ENCODE results near the gene CAPG.
"Not testable (repeated sequence)": the region's sequence is repeated elsewhere in the genome, so short reads cannot be mapped to it uniquely, and the experiment has no call there.

The CAPG gene

DNA sequence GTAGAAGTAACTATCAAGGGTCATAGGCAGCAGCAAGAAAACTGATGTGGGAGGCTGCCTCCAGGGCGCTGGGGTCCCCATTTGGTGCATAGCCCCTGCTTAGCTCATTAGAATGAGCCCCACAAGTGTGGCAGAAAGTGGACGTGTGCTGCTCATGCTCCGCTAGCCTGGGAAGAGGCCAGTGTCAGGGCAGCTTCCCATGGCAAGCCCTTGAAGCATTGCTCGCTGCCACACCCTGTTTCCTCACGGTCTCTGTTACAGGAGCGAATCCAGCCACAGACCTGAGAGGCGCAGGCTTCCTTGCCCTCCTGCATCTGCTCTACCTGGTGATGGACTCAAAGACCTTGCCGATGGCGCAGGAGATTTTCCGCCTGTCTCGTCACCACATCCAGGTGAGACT is 33.1 kb downstream of the CAPG start:
- Histone ChIP-seq H3K27ac (ENCODE audit: low read depth, low read length) (no peak overlapping the region), H3K9ac (ENCODE audit: low read length) (no peak overlapping the region), H3K4me1 (ENCODE audit: control insufficient read depth, insufficient read depth, low read length) (no peaks in the 10 kb centered on the region), H3K27me3 (ENCODE audit: control insufficient read depth, insufficient read depth, low read length) (no peaks in the 10 kb centered on the region), H3K36me3 (ENCODE audit: control insufficient read depth, insufficient read depth, low read length) (peaks cover 2% of the 10 kb centered on the region), H3K4me3 (ENCODE audit: low read length) (no peak overlapping the region)

GRCh38 chr2:85376291-85377065 is 33.7 kb downstream of the CAPG start:
- Histone ChIP-seq H3K27ac (ENCODE audit: low read depth, low read length) (no peak overlapping the region), H3K4me1 (ENCODE audit: control insufficient read depth, insufficient read depth, low read length) (no peaks in the 10 kb centered on the region), H3K4me3 (ENCODE audit: low read length) (no peak overlapping the region), H3K9ac (ENCODE audit: low read length) (no peak overlapping the region), H3K36me3 (ENCODE audit: control insufficient read depth, insufficient read depth, low read length) (peaks cover 2% of the 10 kb centered on the region), H3K27me3 (ENCODE audit: control insufficient read depth, insufficient read depth, low read length) (no peaks in the 10 kb centered on the region)

DNA sequence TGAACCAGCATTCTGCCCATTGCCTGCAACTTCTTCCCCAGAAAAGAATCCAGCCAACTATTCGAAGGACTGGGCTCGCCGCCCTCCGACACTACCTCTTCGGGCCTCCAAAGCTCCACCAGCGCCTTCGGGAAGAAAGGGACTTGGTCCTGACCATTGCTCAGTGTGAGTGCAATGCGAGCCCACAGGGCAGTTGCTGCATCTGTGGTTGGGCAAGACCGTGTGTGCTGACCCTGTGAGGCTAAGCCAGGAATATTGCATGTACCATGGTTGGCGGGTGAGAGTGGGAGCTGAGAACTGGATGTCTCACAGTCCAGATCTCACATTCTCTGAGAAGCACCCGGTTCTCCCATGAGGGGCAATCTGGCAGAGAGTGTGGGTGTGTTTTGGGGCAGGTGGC is 39.1 kb downstream of the CAPG start:
- Histone ChIP-seq H3K4me1 (ENCODE audit: control insufficient read depth, insufficient read depth, low read length) (no peaks in the 10 kb centered on the region), H3K36me3 (ENCODE audit: control insufficient read depth, insufficient read depth, low read length) (no peaks in the 10 kb centered on the region), H3K27ac (ENCODE audit: low read depth, low read length) (no peak overlapping the region), H3K27me3 (ENCODE audit: control insufficient read depth, insufficient read depth, low read length) (no peaks in the 10 kb centered on the region), H3K4me3 (ENCODE audit: low read length) (no peak overlapping the region), H3K9ac (ENCODE audit: low read length) (no peak overlapping the region)

DNA sequence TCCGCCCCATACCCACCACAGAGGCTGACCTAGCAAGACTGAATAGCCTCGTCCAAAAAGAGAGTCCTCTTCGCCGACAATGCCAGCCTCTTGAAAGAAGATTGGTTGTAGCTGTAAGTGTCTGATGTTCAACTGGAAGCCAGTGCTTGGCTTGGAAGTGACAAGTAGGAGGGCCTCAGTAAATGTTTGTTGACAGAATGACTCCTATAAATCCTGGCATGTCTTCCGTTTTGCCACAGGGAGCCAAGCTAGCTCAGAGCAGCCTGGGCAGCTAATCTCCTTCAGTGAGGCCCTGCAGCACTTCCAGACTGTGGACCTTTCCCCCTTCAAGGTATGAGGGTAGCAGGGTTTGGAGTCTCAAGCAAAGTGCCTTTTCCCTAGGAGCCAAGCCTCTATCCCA is 40.7 kb downstream of the CAPG start:
- Histone ChIP-seq H3K9ac (ENCODE audit: low read length) (no peak overlapping the region), H3K27ac (ENCODE audit: low read depth, low read length) (no peak overlapping the region), H3K36me3 (ENCODE audit: control insufficient read depth, insufficient read depth, low read length) (no peaks in the 10 kb centered on the region), H3K4me3 (ENCODE audit: low read length) (no peak overlapping the region), H3K27me3 (ENCODE audit: control insufficient read depth, insufficient read depth, low read length) (no peaks in the 10 kb centered on the region), H3K4me1 (ENCODE audit: control insufficient read depth, insufficient read depth, low read length) (no peaks in the 10 kb centered on the region)

- H3K27ac ChIP-seq (ENCODE audit: low read depth, low read length): no peak overlapping the region
- no peak overlapping the region for H3K4me3 ChIP-seq (ENCODE audit: low read length)
- no peaks in the 10 kb centered on the region for H3K4me1 ChIP-seq (ENCODE audit: control insufficient read depth, insufficient read depth, low read length)
- no peaks in the 10 kb centered on the region for H3K36me3 ChIP-seq (ENCODE audit: control insufficient read depth, insufficient read depth, low read length)
- H3K27me3 ChIP-seq (ENCODE audit: control insufficient read depth, insufficient read depth, low read length): no peaks in the 10 kb centered on the region
- H3K9ac ChIP-seq (ENCODE audit: low read length): no peak overlapping the region
Observed at GRCh38 chr2:85368921-85369320, 41.2 kb downstream of the CAPG start.

DNA sequence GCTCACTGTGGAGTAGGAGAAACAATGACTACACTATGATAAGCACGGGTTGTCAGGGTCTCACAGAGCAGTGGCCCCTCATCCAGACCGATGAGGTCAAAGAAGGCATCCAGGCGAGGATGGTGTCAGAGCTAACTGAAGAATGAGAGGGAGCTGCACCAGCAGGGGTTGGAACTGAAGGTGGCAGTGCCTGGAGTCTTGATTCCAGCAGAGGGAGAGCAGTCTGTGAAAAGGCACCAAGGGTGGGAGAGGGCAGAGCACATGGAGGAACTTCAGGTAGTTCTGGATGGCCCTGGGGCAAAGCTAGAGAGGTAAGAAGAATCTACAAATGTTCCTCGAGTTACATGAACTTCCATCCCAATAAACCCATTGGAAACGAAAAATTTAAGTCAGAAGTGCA is 43.0 kb downstream of the CAPG start:
- H3K36me3 ChIP-seq (ENCODE audit: control insufficient read depth, insufficient read depth, low read length): peaks cover 2% of the 10 kb centered on the region
- no peaks in the 10 kb centered on the region for H3K4me1 ChIP-seq (ENCODE audit: control insufficient read depth, insufficient read depth, low read length)
- H3K9ac ChIP-seq (ENCODE audit: low read length): no peak overlapping the region
- H3K27ac ChIP-seq (ENCODE audit: low read depth, low read length): no peak overlapping the region
- no peak overlapping the region for H3K4me3 ChIP-seq (ENCODE audit: low read length)
- H3K27me3 ChIP-seq (ENCODE audit: control insufficient read depth, insufficient read depth, low read length): no peaks in the 10 kb centered on the region

- not testable (repeated sequence) for H3K4me3 ChIP-seq (ENCODE audit: low read length); H3K27ac ChIP-seq (ENCODE audit: low read depth, low read length); H3K27me3 ChIP-seq (ENCODE audit: control insufficient read depth, insufficient read depth, low read length); H3K9ac ChIP-seq (ENCODE audit: low read length); H3K4me1 ChIP-seq (ENCODE audit: control insufficient read depth, insufficient read depth, low read length); H3K36me3 ChIP-seq (ENCODE audit: control insufficient read depth, insufficient read depth, low read length)
Observed at GRCh38 chr2:85362653-85363387, 47.3 kb downstream of the CAPG start.

- Histone ChIP-seq H3K27ac (ENCODE audit: low read depth, low read length) (no peak overlapping the region), H3K27me3 (ENCODE audit: control insufficient read depth, insufficient read depth, low read length) (no peaks in the 10 kb centered on the region), H3K4me1 (ENCODE audit: control insufficient read depth, insufficient read depth, low read length) (peaks cover 12% of the 10 kb centered on the region), H3K9ac (ENCODE audit: low read length) (no peak overlapping the region), H3K36me3 (ENCODE audit: control insufficient read depth, insufficient read depth, low read length) (peaks cover 3% of the 10 kb centered on the region), H3K4me3 (ENCODE audit: low read length) (no peak overlapping the region)
Observed at GRCh38 chr2:85357736-85358135, 52.4 kb downstream of the CAPG start.

DNA sequence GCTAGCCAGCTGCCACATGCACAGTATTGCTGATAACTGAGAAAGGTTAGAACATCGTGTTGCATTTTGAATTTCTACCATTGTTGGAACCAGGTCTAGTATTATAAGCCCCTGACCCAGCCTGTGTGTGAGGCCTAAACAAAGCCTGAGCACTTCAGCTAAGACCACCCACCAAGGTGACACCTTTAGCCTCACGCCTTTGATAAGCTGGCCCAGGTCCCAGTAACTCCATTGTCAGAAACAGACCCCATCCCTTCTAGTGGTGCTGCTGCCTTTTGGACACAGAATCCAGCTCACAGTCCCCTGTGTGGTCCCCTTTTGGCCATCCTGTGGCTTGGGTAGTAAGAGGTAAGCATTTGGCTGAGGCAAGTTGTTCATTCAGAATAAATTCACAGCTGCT is 54.0 kb downstream of the CAPG start:
- Histone ChIP-seq H3K9ac (ENCODE audit: low read length) (no peak overlapping the region), H3K27me3 (ENCODE audit: control insufficient read depth, insufficient read depth, low read length) (no peaks in the 10 kb centered on the region), H3K4me1 (ENCODE audit: control insufficient read depth, insufficient read depth, low read length) (peaks cover 12% of the 10 kb centered on the region), H3K36me3 (ENCODE audit: control insufficient read depth, insufficient read depth, low read length) (no peaks in the 10 kb centered on the region), H3K4me3 (ENCODE audit: low read length) (no peak overlapping the region), H3K27ac (ENCODE audit: low read depth, low read length) (no peak overlapping the region)

DNA sequence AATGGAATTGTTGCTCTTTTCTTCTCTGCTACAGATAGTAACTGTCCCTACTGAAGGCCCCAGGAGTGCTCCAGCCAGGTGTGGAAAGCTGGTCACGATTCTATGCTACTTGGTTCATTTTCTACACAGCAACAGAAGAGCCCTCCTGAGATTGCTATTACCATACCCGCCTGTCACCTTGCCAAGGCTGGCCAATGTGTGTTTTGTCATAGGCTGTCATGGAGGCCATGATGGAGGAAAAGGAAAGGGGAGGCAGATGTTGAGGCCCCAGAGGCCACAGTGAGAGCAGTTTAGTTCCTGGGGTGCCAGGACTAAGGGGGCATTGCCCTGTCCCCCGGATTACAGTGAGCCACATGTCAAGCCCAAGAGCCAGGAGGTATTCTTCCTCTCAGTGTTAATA is 54.6 kb downstream of the CAPG start:
- Histone ChIP-seq H3K36me3 (ENCODE audit: control insufficient read depth, insufficient read depth, low read length) (peaks cover 1% of the 10 kb centered on the region), H3K4me1 (ENCODE audit: control insufficient read depth, insufficient read depth, low read length) (peaks cover 12% of the 10 kb centered on the region), H3K27ac (ENCODE audit: low read depth, low read length) (no peak overlapping the region), H3K27me3 (ENCODE audit: control insufficient read depth, insufficient read depth, low read length) (no peaks in the 10 kb centered on the region), H3K9ac (ENCODE audit: low read length) (peak overlapping the region; percentile 97), H3K4me3 (ENCODE audit: low read length) (peak overlapping the region; percentile 97)

DNA sequence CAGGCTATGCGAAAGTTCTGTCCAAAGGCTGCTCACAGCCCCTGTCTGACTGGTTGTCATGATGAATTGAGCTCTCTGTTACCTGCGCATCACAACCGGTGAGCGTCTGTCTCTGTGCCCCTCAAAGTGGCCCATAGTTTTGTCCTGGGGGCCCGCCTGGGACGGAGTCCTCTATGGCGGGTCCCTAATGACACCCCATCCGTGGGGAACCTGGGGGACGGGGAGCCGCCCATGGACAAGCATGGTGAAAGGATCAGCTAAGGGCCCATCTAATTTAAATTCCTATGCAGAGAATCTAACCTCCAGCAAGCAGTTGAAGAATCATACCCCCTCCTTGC is 55.1 kb downstream of the CAPG start:
- peak overlapping the region; percentile 89 for H3K27ac ChIP-seq (ENCODE audit: low read depth, low read length)
- peaks cover 5% of the 10 kb centered on the region for H3K36me3 ChIP-seq (ENCODE audit: control insufficient read depth, insufficient read depth, low read length)
- peak overlapping the region; percentile 97 for H3K9ac ChIP-seq (ENCODE audit: low read length)
- peak overlapping the region; percentile 97 for H3K4me3 ChIP-seq (ENCODE audit: low read length)
- no peaks in the 10 kb centered on the region for H3K27me3 ChIP-seq (ENCODE audit: control insufficient read depth, insufficient read depth, low read length)
- peaks cover 12% of the 10 kb centered on the region for H3K4me1 ChIP-seq (ENCODE audit: control insufficient read depth, insufficient read depth, low read length)

DNA sequence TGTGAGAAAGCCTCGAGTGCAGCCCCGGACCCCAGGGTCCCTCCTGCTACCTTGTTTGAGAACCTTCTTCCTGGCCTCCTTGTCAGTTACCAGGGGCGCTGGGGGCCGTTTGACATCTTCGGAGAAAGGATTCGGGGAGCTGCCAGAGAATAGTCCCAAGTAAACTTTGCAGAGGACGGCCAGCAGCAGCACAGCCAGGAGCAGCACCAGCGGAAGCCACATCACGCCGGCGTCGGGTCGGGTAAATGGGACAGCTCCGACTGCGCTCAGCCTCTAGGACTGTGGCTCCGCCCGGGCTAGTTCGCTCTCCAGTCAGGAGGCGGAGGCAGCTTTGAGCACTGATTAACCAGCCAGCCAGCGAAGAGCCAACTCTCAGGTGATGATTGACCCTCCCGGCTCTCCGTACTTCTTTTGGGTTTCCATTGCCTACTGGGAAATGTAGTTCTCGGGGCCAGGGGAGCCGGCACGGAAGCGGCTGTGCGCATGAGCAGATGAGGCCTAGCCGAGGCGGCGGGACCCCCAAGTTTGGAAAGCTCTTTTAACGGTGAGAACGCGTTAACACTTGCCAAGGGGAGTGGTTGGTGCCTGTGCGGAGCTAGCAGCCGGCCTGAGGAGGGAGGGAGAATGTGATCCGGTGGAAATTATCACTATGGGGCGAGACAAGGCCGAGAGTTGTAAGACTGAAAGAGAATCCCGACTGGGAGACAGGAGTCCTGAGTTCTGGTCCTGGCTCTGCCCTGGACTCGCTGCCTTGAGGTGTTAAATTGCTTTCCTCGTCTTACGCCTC is 55.7 kb downstream of the CAPG start, which contains the start of the genes ELMOD3 and RETSAT:
Gene ELMOD3, plus strand, starts transcription at position 484 of the 787 bp plus-strand sequence. CDS start 2,430 bp downstream, outside the sequence.
Gene RETSAT, minus strand, starts transcription at position 243 of the 787 bp plus-strand sequence. Its CDS starts 21 bp downstream, at position 222.
- peak within 1 kb of the TSS; percentile 97 for H3K9ac ChIP-seq (ENCODE audit: low read length)
- H3K27me3 ChIP-seq (ENCODE audit: control insufficient read depth, insufficient read depth, low read length): no peaks in the 10 kb centered on the region
- H3K4me3 ChIP-seq (ENCODE audit: low read length): peak within 1 kb of the TSS; percentile 97
- H3K27ac ChIP-seq (ENCODE audit: low read depth, low read length): peak within 1 kb of the TSS; percentile 89
- peaks cover 12% of the 10 kb centered on the region for H3K4me1 ChIP-seq (ENCODE audit: control insufficient read depth, insufficient read depth, low read length)
- H3K36me3 ChIP-seq (ENCODE audit: control insufficient read depth, insufficient read depth, low read length): peaks cover 8% of the 10 kb centered on the region

All from rectal smooth muscle tissue (tissue), 1 donor.